PC-9 (cell line): ENCODE measurements around the gene RPP25L. TPM values are rescaled to one million over a fixed set of nuclear protein-coding genes. Genes with fewer than 3 reads are reported as not detected.

Source experiments
- BruUV-seq: library from RNA; stranded (reverse); fragments of 400-500 nt; replicated peaks from 2 replicates; lab custom pipeline; 2021; lab: Mats Ljungman, UMichigan
- CTCF ChIA-PET: fragments of 300-600 bp; sonication (Branson Sonifier 250); formaldehyde crosslinking; loops from one replicate; lab custom pipeline; 2022; ENCODE audit warnings: antibody characterized with exemption; lab: Charles Lee
- POLR2A ChIA-PET: fragments of 300-600 bp; sonication (Branson Sonifier 250); formaldehyde crosslinking; loops from one replicate; lab custom pipeline; 2022; ENCODE audit warnings: antibody characterized with exemption; ENCODE audit not compliant: unreplicated experiment; lab: Charles Lee
- DNase-seq, 2 experiments: peaks; one replicate each; pipeline versions ENCODE4 v3.0.0 to v3.0.0-alpha.2; 2015 to 2022; ENCODE audit warnings: mixed read lengths in 1 of 2
- H2AFZ ChIP-seq: fragments of 200-600 bp; sonication (generic); 2 replicates; pipeline ENCODE4 v1.8.1; 2017; ENCODE audit warnings: antibody characterized with exemption
- H3F3A ChIP-seq: fragments of 200-600 bp; sonication (generic); 2 replicates; pipeline ENCODE4 v1.8.1; 2017; ENCODE audit warnings: antibody characterized with exemption, mild to moderate bottlenecking, low read depth; ENCODE audit not compliant: insufficient read depth
- H3K27ac ChIP-seq: fragments of 200-600 bp; sonication (generic); 2 replicates; pipeline ENCODE4 v1.6.1; 2016; ENCODE audit warnings: mixed run types
- H3K27me3 ChIP-seq: fragments of 200-600 bp; sonication (generic); 2 replicates; pipeline ENCODE4 v1.6.1; 2016; ENCODE audit warnings: low read depth, mixed run types; ENCODE audit not compliant: insufficient read depth
- H3K36me3 ChIP-seq: fragments of 200-600 bp; sonication (generic); 2 replicates; pipeline ENCODE4 v1.6.1; 2016; ENCODE audit warnings: low read depth, mixed run types
- H3K4me1 ChIP-seq: fragments of 200-600 bp; sonication (generic); replicated peaks from 2 replicates; pipeline ENCODE4 v1.6.1; 2016; ENCODE audit warnings: mixed run types; ENCODE audit not compliant: insufficient read depth
- H3K4me2 ChIP-seq: fragments of 200-600 bp; sonication (generic); 2 replicates; pipeline ENCODE4 v1.6.1; 2017; ENCODE audit warnings: mixed run types
- H3K4me3 ChIP-seq: fragments of 200-600 bp; sonication (generic); 2 replicates; pipeline ENCODE4 v1.6.1; 2016; ENCODE audit warnings: mixed run types
- H3K79me2 ChIP-seq: fragments of 200-600 bp; sonication (generic); 2 replicates; pipeline ENCODE4 v1.6.1; 2017; ENCODE audit warnings: low read depth, mixed run types
- H3K9me2 ChIP-seq: fragments of 200-600 bp; sonication (generic); 2 replicates; pipeline ENCODE4 v1.8.1; 2017; ENCODE audit warnings: mild to moderate bottlenecking; ENCODE audit not compliant: insufficient read depth
- H3K9me3 ChIP-seq: fragments of 200-600 bp; sonication (generic); 2 replicates; pipeline ENCODE4 v1.8.1; 2016; ENCODE audit warnings: low read depth; ENCODE audit not compliant: insufficient read depth
- H4K20me1 ChIP-seq: fragments of 200-600 bp; sonication (generic); 2 replicates; pipeline ENCODE4 v1.8.1; 2017; ENCODE audit not compliant: insufficient read depth
- CTCF ChIP-seq: fragments of 200-600 bp; sonication (generic); conservative IDR thresholded peaks from 2 replicates; pipeline ENCODE4 v1.6.1; 2017; ENCODE audit warnings: mixed run types, antibody characterized with exemption, mild to moderate bottlenecking, moderate library complexity
- EZH2 ChIP-seq: fragments of 200-600 bp; sonication (generic); IDR thresholded peaks from 2 replicates; pipeline ENCODE4 v1.8.0; 2017; ENCODE audit warnings: antibody characterized with exemption, low read depth
- intact Hi-C: fragments of 100-400 bp; cut with micrococcal nuclease; formaldehyde crosslinking; loops from one replicate; pipeline ENCODE4 v1.10.0; 2022; ENCODE audit not compliant: unreplicated experiment
- total RNA-seq: library from RNA; stranded (reverse); gene quantifications from 2 replicates; pipeline ENCODE4 v1.2.3, GENCODE V29; 2021

The RPP25L gene
- total RNA-seq, 1 experiment from 2014 or later, result 15.6 TPM

DNA sequence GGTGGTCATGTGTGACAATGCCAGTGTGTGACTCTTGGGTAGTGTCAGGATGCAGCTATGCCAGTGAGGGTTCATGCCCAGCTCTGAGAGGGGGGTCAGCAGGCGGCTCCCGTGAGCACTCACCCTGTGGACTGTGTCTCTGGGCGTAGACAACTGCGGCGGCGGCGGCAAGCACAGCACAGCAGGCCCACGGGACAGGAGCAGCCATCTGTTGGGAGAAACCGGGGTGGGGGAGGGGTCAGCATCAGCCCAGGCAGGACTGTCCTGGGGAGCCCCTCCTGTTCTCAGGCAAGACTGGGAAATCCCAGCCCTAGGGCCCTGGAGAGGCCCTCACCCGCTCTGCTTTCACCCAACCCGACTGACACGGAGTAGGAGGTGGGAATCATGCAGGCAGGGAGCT is 43.1 kb downstream of the RPP25L start:
- H3K36me3 ChIP-seq, result no peaks in the 10 kb centered on the region
- H3F3A ChIP-seq, result no peaks in the 10 kb centered on the region
- intact Hi-C loops, result no loop called here
- peaks cover 31% of the 10 kb centered on the region for H3K27me3 ChIP-seq
- no peak for DNase-seq
- H4K20me1 ChIP-seq, result no peaks in the 10 kb centered on the region
- CTCF ChIA-PET, result no interaction called here
- no peak overlapping the region for H3K27ac ChIP-seq
- H3K79me2 ChIP-seq, result no peaks in the 10 kb centered on the region
- H2AFZ ChIP-seq, result no peak overlapping the region
- no peak overlapping the region for H3K4me3 ChIP-seq
- H3K4me2 ChIP-seq, result no peak overlapping the region
- H3K4me1 ChIP-seq, result no peaks in the 10 kb centered on the region
- POLR2A ChIA-PET, result no interaction called here
- H3K9me3 ChIP-seq, result no peaks in the 10 kb centered on the region
- no peaks in the 10 kb centered on the region for H3K9me2 ChIP-seq
- BruUV-seq, result no TSS peak
- no peak for TF ChIP-seq CTCF
- no peak for TF ChIP-seq EZH2

GRCh38 chr9:34568133-34568532 is 43.8 kb downstream of the RPP25L start:
- CTCF ChIA-PET, result no interaction called here
- POLR2A ChIA-PET, result interaction anchor here (0.7 kb wide), 1 partner anchor 735 kb away, joined by 8 read pairs; no protein-coding TSS in a partner anchor
- no peak for DNase-seq
- Histone ChIP-seq H3K9me3 (no peaks in the 10 kb centered on the region), H3K27ac (no peak overlapping the region), H3F3A (no peaks in the 10 kb centered on the region), H3K4me3 (no peak overlapping the region), H3K4me1 (no peaks in the 10 kb centered on the region), H3K4me2 (no peak overlapping the region), H4K20me1 (no peaks in the 10 kb centered on the region), H2AFZ (no peak overlapping the region), H3K9me2 (no peaks in the 10 kb centered on the region), H3K79me2 (no peaks in the 10 kb centered on the region), H3K27me3 (peaks cover 31% of the 10 kb centered on the region), H3K36me3 (no peaks in the 10 kb centered on the region)
- no peak for TF ChIP-seq EZH2
- TF ChIP-seq CTCF, result no peak
- no TSS peak for BruUV-seq
- intact Hi-C loops, result no loop called here

- no peaks in the 10 kb centered on the region for H3K79me2 ChIP-seq
- TF ChIP-seq EZH2 (no peak), CTCF (no peak)
Observed at GRCh38 chr9:34566972-34567371, 44.9 kb downstream of the RPP25L start.

More at GRCh38 chr9:34566972-34567371, 44.9 kb downstream of the RPP25L start:
- Histone ChIP-seq H3K27ac (no peak overlapping the region), H3K36me3 (no peaks in the 10 kb centered on the region), H3F3A (no peaks in the 10 kb centered on the region), H3K4me2 (no peak overlapping the region), H4K20me1 (no peaks in the 10 kb centered on the region), H2AFZ (no peak overlapping the region), H3K9me3 (no peaks in the 10 kb centered on the region), H3K4me1 (no peaks in the 10 kb centered on the region), H3K27me3 (peaks cover 31% of the 10 kb centered on the region), H3K9me2 (no peaks in the 10 kb centered on the region), H3K4me3 (no peak overlapping the region)
- DNase-seq, result no peak
- intact Hi-C loops, result no loop called here
- ChIA-PET POLR2A (no interaction called here), CTCF (no interaction called here)
- no TSS peak for BruUV-seq
